ENCODE results near the gene SLC6A8. TPM values are rescaled to one million over a fixed set of nuclear protein-coding genes. Genes with fewer than 3 reads are reported as not detected.

SLC6A8 gene
- polyA plus RNA-seq, 2 of the 4 experiments (the other 2 are of a cell fraction) = 2.0 to 6.1 TPM

DNA sequence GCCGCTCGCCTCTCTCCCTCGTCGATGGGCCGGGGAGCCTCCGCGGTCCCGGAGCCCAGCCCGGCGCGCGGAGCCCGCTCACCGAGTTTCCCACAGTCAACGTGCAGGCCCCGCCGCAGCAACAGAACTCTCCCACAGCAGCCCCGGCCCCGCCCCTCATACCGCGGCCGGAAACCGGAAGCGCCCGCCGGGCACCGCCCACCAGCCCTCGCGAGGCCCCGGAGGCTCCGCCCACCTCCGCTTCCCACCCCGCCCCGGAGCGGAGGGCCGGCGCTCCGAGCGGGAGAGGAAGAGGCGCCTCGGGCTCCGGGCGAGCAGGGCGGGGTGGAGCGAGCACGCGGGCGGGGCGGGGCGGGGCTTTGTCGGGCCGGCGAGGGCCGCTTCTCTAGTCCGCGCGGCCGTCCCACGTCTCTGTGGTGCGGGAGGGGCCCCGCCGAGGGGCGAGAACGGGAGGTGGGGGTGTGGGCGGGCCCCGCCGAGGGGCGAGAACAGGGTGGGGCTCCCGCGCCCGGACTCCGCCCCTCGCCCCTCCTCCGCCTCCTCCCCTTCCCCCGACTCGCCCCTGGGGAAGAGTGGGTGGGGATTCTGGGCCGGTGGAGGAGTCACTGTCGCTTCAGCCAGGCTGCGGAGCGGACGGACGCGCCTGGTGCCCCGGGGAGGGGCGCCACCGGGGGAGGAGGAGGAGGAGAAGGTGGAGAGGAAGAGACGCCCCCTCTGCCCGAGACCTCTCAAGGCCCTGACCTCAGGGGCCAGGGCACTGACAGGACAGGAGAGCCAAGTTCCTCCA is 36.7 kb downstream of the SLC6A8 start, which contains the start of the genes ABCD1 and BCAP31 (continued):
- TF ChIP-seq, protein P1, sequence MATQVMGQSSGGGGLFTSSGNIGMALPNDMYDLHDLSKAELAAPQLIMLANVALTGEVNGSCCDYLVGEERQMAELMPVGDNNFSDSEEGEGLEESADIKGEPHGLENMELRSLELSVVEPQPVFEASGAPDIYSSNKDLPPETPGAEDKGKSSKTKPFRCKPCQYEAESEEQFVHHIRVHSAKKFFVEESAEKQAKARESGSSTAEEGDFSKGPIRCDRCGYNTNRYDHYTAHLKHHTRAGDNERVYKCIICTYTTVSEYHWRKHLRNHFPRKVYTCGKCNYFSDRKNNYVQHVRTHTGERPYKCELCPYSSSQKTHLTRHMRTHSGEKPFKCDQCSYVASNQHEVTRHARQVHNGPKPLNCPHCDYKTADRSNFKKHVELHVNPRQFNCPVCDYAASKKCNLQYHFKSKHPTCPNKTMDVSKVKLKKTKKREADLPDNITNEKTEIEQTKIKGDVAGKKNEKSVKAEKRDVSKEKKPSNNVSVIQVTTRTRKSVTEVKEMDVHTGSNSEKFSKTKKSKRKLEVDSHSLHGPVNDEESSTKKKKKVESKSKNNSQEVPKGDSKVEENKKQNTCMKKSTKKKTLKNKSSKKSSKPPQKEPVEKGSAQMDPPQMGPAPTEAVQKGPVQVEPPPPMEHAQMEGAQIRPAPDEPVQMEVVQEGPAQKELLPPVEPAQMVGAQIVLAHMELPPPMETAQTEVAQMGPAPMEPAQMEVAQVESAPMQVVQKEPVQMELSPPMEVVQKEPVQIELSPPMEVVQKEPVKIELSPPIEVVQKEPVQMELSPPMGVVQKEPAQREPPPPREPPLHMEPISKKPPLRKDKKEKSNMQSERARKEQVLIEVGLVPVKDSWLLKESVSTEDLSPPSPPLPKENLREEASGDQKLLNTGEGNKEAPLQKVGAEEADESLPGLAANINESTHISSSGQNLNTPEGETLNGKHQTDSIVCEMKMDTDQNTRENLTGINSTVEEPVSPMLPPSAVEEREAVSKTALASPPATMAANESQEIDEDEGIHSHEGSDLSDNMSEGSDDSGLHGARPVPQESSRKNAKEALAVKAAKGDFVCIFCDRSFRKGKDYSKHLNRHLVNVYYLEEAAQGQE (IDR thresholded peaks at IDR 0.05) = peak; percentile 75
- TF ChIP-seq ZSCAN20 (CRISPR knock-in tag; IDR thresholded peaks at IDR 0.05) = no peak
- no peak for TF ChIP-seq TP53 (CRISPR knock-in tag; IDR thresholded peaks at IDR 0.05)
- peak; percentile 60 for TF ChIP-seq POLR2A (IDR thresholded peaks at IDR 0.05; ENCODE audit: low read length)
- TF ChIP-seq GATA3 (IDR thresholded peaks at IDR 0.05; ENCODE audit: borderline replicate concordance) = no peak

DNA sequence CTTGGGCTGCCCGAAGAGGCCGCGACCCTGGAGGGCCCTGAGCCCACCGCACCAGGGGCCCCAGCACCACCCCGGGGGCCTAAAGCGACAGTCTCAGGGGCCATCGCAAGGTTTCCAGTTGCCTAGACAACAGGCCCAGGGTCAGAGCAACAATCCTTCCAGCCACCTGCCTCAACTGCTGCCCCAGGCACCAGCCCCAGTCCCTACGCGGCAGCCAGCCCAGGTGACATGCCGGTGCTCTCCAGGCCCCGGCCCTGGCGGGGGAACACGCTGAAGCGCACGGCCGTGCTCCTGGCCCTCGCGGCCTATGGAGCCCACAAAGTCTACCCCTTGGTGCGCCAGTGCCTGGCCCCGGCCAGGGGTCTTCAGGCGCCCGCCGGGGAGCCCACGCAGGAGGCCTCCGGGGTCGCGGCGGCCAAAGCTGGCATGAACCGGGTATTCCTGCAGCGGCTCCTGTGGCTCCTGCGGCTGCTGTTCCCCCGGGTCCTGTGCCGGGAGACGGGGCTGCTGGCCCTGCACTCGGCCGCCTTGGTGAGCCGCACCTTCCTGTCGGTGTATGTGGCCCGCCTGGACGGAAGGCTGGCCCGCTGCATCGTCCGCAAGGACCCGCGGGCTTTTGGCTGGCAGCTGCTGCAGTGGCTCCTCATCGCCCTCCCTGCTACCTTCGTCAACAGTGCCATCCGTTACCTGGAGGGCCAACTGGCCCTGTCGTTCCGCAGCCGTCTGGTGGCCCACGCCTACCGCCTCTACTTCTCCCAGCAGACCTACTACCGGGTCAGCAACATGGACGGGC is 37.5 kb downstream of the SLC6A8 start:
- ATAC-seq (peak in 1 of 2 experiments; percentile 0; a peak in 2 of 6 replicates), FAIRE-seq (no peak)
- CTCF ChIA-PET = no interaction called here

DNA sequence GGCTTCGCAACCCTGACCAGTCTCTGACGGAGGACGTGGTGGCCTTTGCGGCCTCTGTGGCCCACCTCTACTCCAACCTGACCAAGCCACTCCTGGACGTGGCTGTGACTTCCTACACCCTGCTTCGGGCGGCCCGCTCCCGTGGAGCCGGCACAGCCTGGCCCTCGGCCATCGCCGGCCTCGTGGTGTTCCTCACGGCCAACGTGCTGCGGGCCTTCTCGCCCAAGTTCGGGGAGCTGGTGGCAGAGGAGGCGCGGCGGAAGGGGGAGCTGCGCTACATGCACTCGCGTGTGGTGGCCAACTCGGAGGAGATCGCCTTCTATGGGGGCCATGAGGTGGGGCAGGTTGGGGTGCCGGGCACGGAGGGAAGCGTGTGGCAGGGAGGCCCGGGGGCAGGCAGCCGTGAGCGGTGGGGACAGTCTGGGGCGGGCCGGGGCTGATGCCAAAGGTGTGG is 38.1 kb downstream of the SLC6A8 start:
- Histone ChIP-seq H3K27ac (peak overlapping the region in 1 of 2 experiments; percentile 84; a peak in 3 of 6 replicates), H3K4me2 (no peak overlapping the region), H3K4me3 (no peak overlapping the region), H3K9me3 (no peaks in the 10 kb centered on the region), H3K4me1 (peaks cover 25% of the 10 kb centered on the region)
- POLR2A ChIA-PET = no interaction called here
- WGBS (ENCODE audit: missing lambda C conversion rate) = 97% methylated on average over 9 of the region's 35 CpGs
- no peak for FAIRE-seq
- ATAC-seq = no peak
- TF ChIP-seq HEYL (CRISPR knock-in tag; IDR thresholded peaks at IDR 0.05) (no peak), SREBF2 (IDR thresholded peaks at IDR 0.05) (no peak), SMC3 (IDR thresholded peaks at IDR 0.05) (no peak), EHF (CRISPR knock-in tag; IDR thresholded peaks at IDR 0.05) (no peak), RAD21 (conservative IDR thresholded peaks at IDR 0.05 in 1 of 2, IDR thresholded peaks at IDR 0.05 in 1 of 2) (no peak), NFE2L2 (conservative IDR thresholded peaks at IDR 0.05; ENCODE audit: low read length) (no peak), HDAC2 (IDR thresholded peaks at IDR 0.05) (no peak)
- TF ChIP-seq, protein P2, sequence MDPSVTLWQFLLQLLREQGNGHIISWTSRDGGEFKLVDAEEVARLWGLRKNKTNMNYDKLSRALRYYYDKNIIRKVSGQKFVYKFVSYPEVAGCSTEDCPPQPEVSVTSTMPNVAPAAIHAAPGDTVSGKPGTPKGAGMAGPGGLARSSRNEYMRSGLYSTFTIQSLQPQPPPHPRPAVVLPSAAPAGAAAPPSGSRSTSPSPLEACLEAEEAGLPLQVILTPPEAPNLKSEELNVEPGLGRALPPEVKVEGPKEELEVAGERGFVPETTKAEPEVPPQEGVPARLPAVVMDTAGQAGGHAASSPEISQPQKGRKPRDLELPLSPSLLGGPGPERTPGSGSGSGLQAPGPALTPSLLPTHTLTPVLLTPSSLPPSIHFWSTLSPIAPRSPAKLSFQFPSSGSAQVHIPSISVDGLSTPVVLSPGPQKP (IDR thresholded peaks at IDR 0.05; ENCODE audit: low read depth, low read length) = no peak
- CTCF ChIA-PET = interaction anchor here (0.8 to 1.5 kb wide), 3 partner anchors 18 to 56 kb away, joined by 3 to 6 read pairs (median 3); partner anchors contain the start of genes PLXNB3 and SRPK3
- DNase-seq (ENCODE audit: low read depth in 1 of 2, low spot score in 1 of 2) = no peak

More for the DNA sequence above, 37.5 kb downstream of the SLC6A8 start:
- peak overlapping the region; percentile 97 for H3K27ac ChIP-seq
- H3K4me3 ChIP-seq = peak overlapping the region; percentile 93
- DNase-seq (ENCODE audit: low read depth in 1 of 2, low spot score in 1 of 2) = no peak
- H3K4me2 ChIP-seq = peak overlapping the region; percentile 86
- H3K9me3 ChIP-seq = no peaks in the 10 kb centered on the region
- peaks cover 25% of the 10 kb centered on the region for H3K4me1 ChIP-seq
- TF ChIP-seq ZSCAN20 (CRISPR knock-in tag; IDR thresholded peaks at IDR 0.05) (no peak), HOXB5 (CRISPR knock-in tag; IDR thresholded peaks at IDR 0.05) (no peak), RCOR1 (IDR thresholded peaks at IDR 0.05; ENCODE audit: low read depth, low read length) (no peak), RNF2 (IDR thresholded peaks at IDR 0.05; ENCODE audit: borderline replicate concordance, low read depth) (no peak), JUN (IDR thresholded peaks at IDR 0.05) (no peak)
- 95% methylated on average over 15 of the region's 55 CpGs for WGBS (ENCODE audit: missing lambda C conversion rate)
- POLR2A ChIA-PET = no interaction called here

Data from A549 (cell line).